ENCODE measurements around the gene IP6K3. TPM values are rescaled to one million over a fixed set of nuclear protein-coding genes. Genes with fewer than 3 reads are reported as not detected.

IP6K3 gene
- total and polyA plus RNA-seq, 2 experiments from 2014 or later = 0.14 to 0.16 TPM

DNA sequence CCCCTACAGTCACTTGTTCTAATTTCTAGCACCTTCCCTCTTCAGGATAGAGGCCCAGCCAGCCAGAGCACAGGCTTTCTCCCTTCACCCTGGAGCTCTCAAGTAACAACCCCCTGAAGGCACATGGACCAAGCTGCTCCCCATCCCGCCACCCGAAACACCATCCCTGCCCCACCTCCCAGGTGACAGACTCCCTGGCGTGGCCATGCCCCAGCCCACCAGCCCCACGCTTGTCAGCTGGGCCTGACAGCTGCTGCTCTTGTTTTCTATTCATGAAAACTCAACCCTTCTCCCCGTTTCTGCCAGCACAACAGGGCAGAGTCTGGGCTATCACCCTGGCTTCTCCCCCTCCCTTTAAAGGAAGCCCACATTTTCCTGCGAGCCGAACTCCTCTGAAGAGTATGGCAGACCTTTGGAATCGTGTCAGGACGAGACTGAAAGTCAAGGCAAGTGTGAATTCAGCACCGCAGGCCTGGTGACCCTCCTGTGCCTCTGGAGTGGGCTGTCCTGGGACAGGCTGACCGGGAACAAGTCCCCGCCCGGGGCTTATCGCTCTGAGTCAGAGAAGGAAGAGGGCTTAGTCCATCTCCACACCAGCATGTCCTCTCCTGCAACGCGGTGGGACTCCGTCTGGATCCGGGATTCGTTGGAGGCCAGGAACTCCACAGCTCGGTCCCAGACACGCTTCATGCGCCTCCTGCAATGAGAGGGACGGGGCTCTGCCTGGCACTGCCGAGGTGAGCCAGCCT, 25.6 kb upstream of the IP6K3 start (continued):
- TF ChIP-seq, protein P1, sequence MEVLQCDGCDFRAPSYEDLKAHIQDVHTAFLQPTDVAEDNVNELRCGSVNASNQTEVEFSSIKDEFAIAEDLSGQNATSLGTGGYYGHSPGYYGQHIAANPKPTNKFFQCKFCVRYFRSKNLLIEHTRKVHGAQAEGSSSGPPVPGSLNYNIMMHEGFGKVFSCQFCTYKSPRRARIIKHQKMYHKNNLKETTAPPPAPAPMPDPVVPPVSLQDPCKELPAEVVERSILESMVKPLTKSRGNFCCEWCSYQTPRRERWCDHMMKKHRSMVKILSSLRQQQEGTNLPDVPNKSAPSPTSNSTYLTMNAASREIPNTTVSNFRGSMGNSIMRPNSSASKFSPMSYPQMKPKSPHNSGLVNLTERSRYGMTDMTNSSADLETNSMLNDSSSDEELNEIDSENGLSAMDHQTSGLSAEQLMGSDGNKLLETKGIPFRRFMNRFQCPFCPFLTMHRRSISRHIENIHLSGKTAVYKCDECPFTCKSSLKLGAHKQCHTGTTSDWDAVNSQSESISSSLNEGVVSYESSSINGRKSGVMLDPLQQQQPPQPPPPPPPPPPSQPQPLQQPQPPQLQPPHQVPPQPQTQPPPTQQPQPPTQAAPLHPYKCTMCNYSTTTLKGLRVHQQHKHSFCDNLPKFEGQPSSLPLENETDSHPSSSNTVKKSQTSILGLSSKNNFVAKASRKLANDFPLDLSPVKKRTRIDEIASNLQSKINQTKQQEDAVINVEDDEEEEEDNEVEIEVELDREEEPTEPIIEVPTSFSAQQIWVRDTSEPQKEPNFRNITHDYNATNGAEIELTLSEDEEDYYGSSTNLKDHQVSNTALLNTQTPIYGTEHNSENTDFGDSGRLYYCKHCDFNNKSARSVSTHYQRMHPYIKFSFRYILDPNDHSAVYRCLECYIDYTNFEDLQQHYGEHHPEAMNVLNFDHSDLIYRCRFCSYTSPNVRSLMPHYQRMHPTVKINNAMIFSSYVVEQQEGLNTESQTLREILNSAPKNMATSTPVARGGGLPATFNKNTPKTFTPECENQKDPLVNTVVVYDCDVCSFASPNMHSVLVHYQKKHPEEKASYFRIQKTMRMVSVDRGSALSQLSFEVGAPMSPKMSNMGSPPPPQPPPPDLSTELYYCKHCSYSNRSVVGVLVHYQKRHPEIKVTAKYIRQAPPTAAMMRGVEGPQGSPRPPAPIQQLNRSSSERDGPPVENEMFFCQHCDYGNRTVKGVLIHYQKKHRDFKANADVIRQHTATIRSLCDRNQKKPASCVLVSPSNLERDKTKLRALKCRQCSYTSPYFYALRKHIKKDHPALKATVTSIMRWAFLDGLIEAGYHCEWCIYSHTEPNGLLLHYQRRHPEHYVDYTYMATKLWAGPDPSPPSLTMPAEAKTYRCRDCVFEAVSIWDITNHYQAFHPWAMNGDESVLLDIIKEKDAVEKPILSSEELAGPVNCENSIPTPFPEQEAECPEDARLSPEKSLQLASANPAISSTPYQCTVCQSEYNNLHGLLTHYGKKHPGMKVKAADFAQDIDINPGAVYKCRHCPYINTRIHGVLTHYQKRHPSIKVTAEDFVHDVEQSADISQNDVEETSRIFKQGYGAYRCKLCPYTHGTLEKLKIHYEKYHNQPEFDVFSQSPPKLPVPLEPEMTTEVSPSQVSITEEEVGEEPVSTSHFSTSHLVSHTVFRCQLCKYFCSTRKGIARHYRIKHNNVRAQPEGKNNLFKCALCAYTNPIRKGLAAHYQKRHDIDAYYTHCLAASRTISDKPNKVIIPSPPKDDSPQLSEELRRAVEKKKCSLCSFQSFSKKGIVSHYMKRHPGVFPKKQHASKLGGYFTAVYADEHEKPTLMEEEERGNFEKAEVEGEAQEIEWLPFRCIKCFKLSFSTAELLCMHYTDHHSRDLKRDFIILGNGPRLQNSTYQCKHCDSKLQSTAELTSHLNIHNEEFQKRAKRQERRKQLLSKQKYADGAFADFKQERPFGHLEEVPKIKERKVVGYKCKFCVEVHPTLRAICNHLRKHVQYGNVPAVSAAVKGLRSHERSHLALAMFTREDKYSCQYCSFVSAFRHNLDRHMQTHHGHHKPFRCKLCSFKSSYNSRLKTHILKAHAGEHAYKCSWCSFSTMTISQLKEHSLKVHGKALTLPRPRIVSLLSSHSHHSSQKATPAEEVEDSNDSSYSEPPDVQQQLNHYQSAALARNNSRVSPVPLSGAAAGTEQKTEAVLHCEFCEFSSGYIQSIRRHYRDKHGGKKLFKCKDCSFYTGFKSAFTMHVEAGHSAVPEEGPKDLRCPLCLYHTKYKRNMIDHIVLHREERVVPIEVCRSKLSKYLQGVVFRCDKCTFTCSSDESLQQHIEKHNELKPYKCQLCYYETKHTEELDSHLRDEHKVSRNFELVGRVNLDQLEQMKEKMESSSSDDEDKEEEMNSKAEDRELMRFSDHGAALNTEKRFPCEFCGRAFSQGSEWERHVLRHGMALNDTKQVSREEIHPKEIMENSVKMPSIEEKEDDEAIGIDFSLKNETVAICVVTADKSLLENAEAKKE (CRISPR knock-in tag; IDR thresholded peaks at IDR 0.05) = no peak
- TF ChIP-seq STAT1 (IDR thresholded peaks at IDR 0.05; ENCODE audit: unreplicated experiment) = no peak
- TF ChIP-seq POLR2AphosphoS5 (IDR thresholded peaks at IDR 0.05; ENCODE audit: low read depth) = no peak
- TF ChIP-seq JUNB (IDR thresholded peaks at IDR 0.05; ENCODE audit: unreplicated experiment) = no peak
- TF ChIP-seq, protein P2, sequence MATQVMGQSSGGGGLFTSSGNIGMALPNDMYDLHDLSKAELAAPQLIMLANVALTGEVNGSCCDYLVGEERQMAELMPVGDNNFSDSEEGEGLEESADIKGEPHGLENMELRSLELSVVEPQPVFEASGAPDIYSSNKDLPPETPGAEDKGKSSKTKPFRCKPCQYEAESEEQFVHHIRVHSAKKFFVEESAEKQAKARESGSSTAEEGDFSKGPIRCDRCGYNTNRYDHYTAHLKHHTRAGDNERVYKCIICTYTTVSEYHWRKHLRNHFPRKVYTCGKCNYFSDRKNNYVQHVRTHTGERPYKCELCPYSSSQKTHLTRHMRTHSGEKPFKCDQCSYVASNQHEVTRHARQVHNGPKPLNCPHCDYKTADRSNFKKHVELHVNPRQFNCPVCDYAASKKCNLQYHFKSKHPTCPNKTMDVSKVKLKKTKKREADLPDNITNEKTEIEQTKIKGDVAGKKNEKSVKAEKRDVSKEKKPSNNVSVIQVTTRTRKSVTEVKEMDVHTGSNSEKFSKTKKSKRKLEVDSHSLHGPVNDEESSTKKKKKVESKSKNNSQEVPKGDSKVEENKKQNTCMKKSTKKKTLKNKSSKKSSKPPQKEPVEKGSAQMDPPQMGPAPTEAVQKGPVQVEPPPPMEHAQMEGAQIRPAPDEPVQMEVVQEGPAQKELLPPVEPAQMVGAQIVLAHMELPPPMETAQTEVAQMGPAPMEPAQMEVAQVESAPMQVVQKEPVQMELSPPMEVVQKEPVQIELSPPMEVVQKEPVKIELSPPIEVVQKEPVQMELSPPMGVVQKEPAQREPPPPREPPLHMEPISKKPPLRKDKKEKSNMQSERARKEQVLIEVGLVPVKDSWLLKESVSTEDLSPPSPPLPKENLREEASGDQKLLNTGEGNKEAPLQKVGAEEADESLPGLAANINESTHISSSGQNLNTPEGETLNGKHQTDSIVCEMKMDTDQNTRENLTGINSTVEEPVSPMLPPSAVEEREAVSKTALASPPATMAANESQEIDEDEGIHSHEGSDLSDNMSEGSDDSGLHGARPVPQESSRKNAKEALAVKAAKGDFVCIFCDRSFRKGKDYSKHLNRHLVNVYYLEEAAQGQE (IDR thresholded peaks at IDR 0.05; ENCODE audit: unreplicated experiment) = no peak
- TF ChIP-seq, protein P3, sequence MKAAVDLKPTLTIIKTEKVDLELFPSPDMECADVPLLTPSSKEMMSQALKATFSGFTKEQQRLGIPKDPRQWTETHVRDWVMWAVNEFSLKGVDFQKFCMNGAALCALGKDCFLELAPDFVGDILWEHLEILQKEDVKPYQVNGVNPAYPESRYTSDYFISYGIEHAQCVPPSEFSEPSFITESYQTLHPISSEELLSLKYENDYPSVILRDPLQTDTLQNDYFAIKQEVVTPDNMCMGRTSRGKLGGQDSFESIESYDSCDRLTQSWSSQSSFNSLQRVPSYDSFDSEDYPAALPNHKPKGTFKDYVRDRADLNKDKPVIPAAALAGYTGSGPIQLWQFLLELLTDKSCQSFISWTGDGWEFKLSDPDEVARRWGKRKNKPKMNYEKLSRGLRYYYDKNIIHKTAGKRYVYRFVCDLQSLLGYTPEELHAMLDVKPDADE (IDR thresholded peaks at IDR 0.05) = no peak
- TF ChIP-seq EZH2phosphoT487 (IDR thresholded peaks at IDR 0.05; ENCODE audit: unreplicated experiment) = no peak

Measured in GM23338 (cell line).